AG10803 (cell line): Measurements from ENCODE around the gene DHFR.
A peak's percentile ranks its signal among the peaks of the same experiment; 100 is the strongest.

Experiments
- DNase-seq: peaks from one replicate; pipeline ENCODE4 v3.0.0; 2010; ENCODE audit warnings: low read depth
- H3K4me3 ChIP-seq: 2 replicates; pipeline ENCODE4 v1.5.1; 2011; ENCODE audit warnings: mild to moderate bottlenecking, low read length, control low read depth
- TF ChIP-seq, protein P1 (sequence below): conservative IDR thresholded peaks from 2 replicates; pipeline ENCODE4 v1.5.1; 2011; ENCODE audit warnings: mild to moderate bottlenecking, low read length, control low read depth, inconsistent platforms

DHFR gene

GRCh38 chr5:80696450-80696849 is 41.7 kb upstream of the DHFR start:
- TF ChIP-seq, protein P1, sequence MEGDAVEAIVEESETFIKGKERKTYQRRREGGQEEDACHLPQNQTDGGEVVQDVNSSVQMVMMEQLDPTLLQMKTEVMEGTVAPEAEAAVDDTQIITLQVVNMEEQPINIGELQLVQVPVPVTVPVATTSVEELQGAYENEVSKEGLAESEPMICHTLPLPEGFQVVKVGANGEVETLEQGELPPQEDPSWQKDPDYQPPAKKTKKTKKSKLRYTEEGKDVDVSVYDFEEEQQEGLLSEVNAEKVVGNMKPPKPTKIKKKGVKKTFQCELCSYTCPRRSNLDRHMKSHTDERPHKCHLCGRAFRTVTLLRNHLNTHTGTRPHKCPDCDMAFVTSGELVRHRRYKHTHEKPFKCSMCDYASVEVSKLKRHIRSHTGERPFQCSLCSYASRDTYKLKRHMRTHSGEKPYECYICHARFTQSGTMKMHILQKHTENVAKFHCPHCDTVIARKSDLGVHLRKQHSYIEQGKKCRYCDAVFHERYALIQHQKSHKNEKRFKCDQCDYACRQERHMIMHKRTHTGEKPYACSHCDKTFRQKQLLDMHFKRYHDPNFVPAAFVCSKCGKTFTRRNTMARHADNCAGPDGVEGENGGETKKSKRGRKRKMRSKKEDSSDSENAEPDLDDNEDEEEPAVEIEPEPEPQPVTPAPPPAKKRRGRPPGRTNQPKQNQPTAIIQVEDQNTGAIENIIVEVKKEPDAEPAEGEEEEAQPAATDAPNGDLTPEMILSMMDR: no peak
- H3K4me3 ChIP-seq: no peak overlapping the region
- DNase-seq: no peak

GRCh38 chr5:80695666-80696065 is 40.9 kb upstream of the DHFR start:
- TF ChIP-seq, protein P1: no peak
- no peak overlapping the region for H3K4me3 ChIP-seq
- DNase-seq: no peak

DNA sequence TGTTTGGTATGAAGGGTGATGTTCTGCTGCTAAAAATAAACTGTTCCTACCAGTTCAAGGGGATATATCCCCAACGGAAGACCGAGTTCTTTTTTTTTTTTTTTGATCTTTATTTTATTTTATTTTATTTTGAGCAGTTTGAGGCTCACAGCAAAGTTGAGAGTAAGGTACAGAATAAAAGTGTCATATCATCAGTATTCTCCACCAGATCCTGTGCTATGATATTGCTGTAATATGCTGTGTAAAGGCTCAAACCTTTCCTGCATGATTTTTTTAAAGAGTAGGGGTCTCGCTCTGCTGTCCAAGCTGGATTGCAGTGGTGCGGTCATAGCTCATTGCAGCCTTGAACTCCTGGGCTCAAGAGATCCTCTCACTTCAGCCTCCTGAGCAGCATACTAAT is 34.8 kb upstream of the DHFR start:
- no peak overlapping the region for H3K4me3 ChIP-seq
- DNase-seq: no peak
- TF ChIP-seq, protein P1: no peak

GRCh38 chr5:80688648-80689420 is 34.1 kb upstream of the DHFR start:
- no peak for DNase-seq
- TF ChIP-seq, protein P1: no peak

GRCh38 chr5:80686757-80687156 is 32.0 kb upstream of the DHFR start:
- H3K4me3 ChIP-seq: no peak overlapping the region
- TF ChIP-seq, protein P1: peak; percentile 50
- DNase-seq: peak; percentile 20

More at GRCh38 chr5:80688648-80689420, 34.1 kb upstream of the DHFR start:
- H3K4me3 ChIP-seq: no peak overlapping the region

DNA sequence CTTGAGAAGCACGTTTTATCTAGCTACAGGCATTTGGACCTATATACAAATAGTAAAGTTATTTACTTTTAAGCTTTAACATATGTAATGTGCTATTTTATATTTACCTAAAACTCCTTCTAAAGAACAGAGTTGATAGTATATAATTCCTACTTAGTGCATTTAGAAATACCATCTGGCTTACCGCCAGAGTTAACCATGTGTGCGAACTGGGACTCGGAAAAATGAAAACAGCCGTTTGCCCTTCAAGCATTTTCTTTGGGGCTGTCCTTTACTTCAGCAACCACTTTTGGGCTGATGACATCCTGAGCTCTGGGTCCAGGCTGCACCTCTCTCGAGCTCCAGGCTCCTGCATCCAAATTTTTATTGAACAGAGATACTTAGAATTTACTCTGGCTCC is 21.9 kb upstream of the DHFR start:
- TF ChIP-seq, protein P1: no peak
- no peak for DNase-seq
- H3K4me3 ChIP-seq: no peak overlapping the region

DNA sequence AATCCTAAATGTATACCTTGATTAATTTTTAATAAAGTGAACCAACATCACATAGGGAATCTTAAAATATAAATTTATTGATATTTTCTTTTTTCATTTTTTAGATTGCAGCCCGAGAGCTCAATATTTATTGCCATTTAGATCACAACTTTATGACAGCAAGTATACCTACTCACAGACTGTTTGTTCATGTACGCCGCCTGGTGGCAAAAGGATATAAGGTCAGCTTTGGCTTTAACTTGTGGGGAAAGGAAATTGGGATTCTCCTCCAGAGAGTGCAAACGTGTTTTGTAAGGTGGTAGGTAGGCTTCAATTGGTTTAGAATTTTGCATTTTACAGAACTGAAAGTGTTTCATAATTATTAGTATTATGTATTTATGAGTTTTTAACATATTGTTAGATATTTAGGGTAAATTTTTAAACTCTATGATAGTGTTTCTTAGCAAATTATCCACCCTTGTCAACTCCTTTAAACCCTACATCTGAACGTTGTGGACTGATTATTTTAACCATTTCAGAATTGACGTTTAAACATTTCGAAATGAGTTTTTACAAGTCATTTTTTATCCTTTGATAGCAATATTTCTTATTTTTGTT is 17.5 kb upstream of the DHFR start:
- TF ChIP-seq, protein P1: peak; percentile 94
- peak; percentile 68 for DNase-seq
- no peak overlapping the region for H3K4me3 ChIP-seq
